HepG2 (cell line): ENCODE data around the gene C19orf73. TPM values are rescaled to one million over a fixed set of nuclear protein-coding genes. Genes with fewer than 3 reads are reported as not detected.
A peak's percentile ranks its signal among the peaks of the same experiment; 100 is the strongest.

Experiments used
- ARID3A ChIP-seq: IDR thresholded peaks from 2 replicates; pipeline ENCODE4 v1.6.1; 2012; ENCODE audit warnings: low read depth, low read length, improper control_type of control experiment
- FOXO1 ChIP-seq: sonication (generic); formaldehyde crosslinking; IDR thresholded peaks from 2 replicates; pipeline ENCODE4 v1.4.0; 2020; ENCODE audit warnings: missing genetic modification reagents
- HIC2 ChIP-seq: sonication (generic); formaldehyde crosslinking; IDR thresholded peaks from 2 replicates; pipeline ENCODE4 v1.9.0; 2022; ENCODE audit warnings: low read depth, missing genetic modification reagents
- KLF13 ChIP-seq: sonication (generic); formaldehyde crosslinking; IDR thresholded peaks from 2 replicates; pipeline ENCODE4 v1.4.0; 2020; ENCODE audit warnings: mild to moderate bottlenecking, missing genetic modification reagents
- NFAT5 ChIP-seq: sonication (generic); formaldehyde crosslinking; IDR thresholded peaks from 2 replicates; pipeline ENCODE4 v1.4.0; 2020; ENCODE audit warnings: missing genetic modification reagents
- RARA ChIP-seq: IDR thresholded peaks from 2 replicates; pipeline ENCODE4 v1.6.1; 2016; ENCODE audit warnings: missing genetic modification reagents, missing compliant biosample characterization
- RXRA ChIP-seq: sonication (generic); formaldehyde crosslinking; IDR thresholded peaks from 2 replicates; pipeline ENCODE4 v1.5.1; 2020; ENCODE audit warnings: missing genetic modification reagents
- SATB2 ChIP-seq: sonication (generic); formaldehyde crosslinking; IDR thresholded peaks from 2 replicates; pipeline ENCODE4 v1.5.0; 2020; ENCODE audit warnings: missing genetic modification reagents
- SUZ12 ChIP-seq: fragments of 150-350 bp; IDR thresholded peaks from 2 replicates; pipeline ENCODE4 v1.6.1; 2014; ENCODE audit warnings: low read depth, low read length
- XBP1 ChIP-seq: sonication (generic); formaldehyde crosslinking; IDR thresholded peaks from 2 replicates; pipeline ENCODE4 v1.5.0; 2020; ENCODE audit warnings: missing genetic modification reagents
- XRCC5 ChIP-seq: fragments of 200-400 bp; formaldehyde crosslinking; optimal IDR thresholded peaks from 2 replicates; pipeline ENCODE3; 2017; ENCODE audit warnings: mild to moderate bottlenecking, low read length
- ZNF12 ChIP-seq: sonication (generic); formaldehyde crosslinking; IDR thresholded peaks from 2 replicates; pipeline ENCODE4 v1.5.0; 2020; ENCODE audit warnings: missing genetic modification reagents
- ZNF20 ChIP-seq: sonication (generic); formaldehyde crosslinking; IDR thresholded peaks from 2 replicates; pipeline ENCODE4 v1.4.0; 2020; ENCODE audit warnings: mild to moderate bottlenecking, moderate library complexity, missing genetic modification reagents
- ZNF251 ChIP-seq: sonication (generic); formaldehyde crosslinking; IDR thresholded peaks from 2 replicates; pipeline ENCODE4 v1.9.0; 2021; ENCODE audit warnings: mild to moderate bottlenecking, missing genetic modification reagents
- ZNF350 ChIP-seq: sonication (generic); formaldehyde crosslinking; IDR thresholded peaks from 2 replicates; pipeline ENCODE4 v1.4.0; 2020; ENCODE audit warnings: mild to moderate bottlenecking, low read depth, missing genetic modification reagents, borderline replicate concordance
- ZNF484 ChIP-seq: sonication (generic); formaldehyde crosslinking; IDR thresholded peaks from 2 replicates; pipeline ENCODE4 v1.5.1; 2020; ENCODE audit warnings: mild to moderate bottlenecking, low read depth, missing genetic modification reagents, borderline replicate concordance
- ZNF7 ChIP-seq: IDR thresholded peaks from 2 replicates; pipeline ENCODE4 v1.6.1; 2016; ENCODE audit warnings: missing biosample characterization, missing genetic modification reagents
- polyA plus RNA-seq, 8 experiments: library from polyadenylated mRNA; depleted of rRNA in 3 of 8; stranded (reverse) in 7 of 8; unstranded in 1 of 8; fragments of >200 nt; fragmentation: Illumina TruSeq in 4 of 8; extraction: Trizol in 4 of 8; gene quantifications; 2 replicates each; pipeline versions ENCODE4 v1.2.1 to v1.2.3, GENCODE V29; 2011 to 2016; ENCODE audit warnings: low read depth in 4 of 8, missing spikeins in 1 of 8, mixed read lengths in 1 of 8; ENCODE audit not compliant: insufficient read depth in 1 of 8
- total RNA-seq, 5 experiments: library from RNA; depleted of rRNA; stranded (reverse); fragments of >200 nt; fragmentation: Illumina TruSeq; extraction: Trizol; gene quantifications; 2 replicates each; pipeline ENCODE4 v1.2.3, GENCODE V29; 2016; ENCODE audit warnings: low read depth in 1 of 5
- TF ChIP-seq, protein P1 (sequence below): sonication (generic); formaldehyde crosslinking; IDR thresholded peaks from 2 replicates; pipeline ENCODE4 v1.5.0; 2020; ENCODE audit warnings: missing genetic modification reagents, mild to moderate bottlenecking, borderline replicate concordance
- TF ChIP-seq, protein P2 (sequence below): IDR thresholded peaks from 2 replicates; pipeline ENCODE4 v1.6.1; 2018; ENCODE audit warnings: missing genetic modification reagents, mild to moderate bottlenecking, missing compliant biosample characterization

C19orf73 gene
- total and polyA plus RNA-seq, 2 of the 13 experiments (the other 11 are each of a cell fraction or from before 2014, with no cell fraction given), result 1.4 to 1.5 TPM

GRCh38 chr19:49119411-49120324 is 725 bp upstream of the C19orf73 start, which contains the start of gene PPFIA3 (continued):
- TF ChIP-seq KLF13 (no peak), HIC2 (CRISPR knock-in tag) (no peak), ZNF484 (CRISPR knock-in tag) (no peak), ZNF12 (peak; percentile 70; the same call in 1 of the 2 replicates), ARID3A (no peak), ZNF7 (CRISPR knock-in tag) (no peak), NFAT5 (CRISPR knock-in tag) (no peak), ZNF350 (CRISPR knock-in tag) (no peak; the same call in 1 of the 2 replicates), RARA (peak; percentile 61), XRCC5 (peak; percentile 29), XBP1 (CRISPR knock-in tag) (no peak; the same call in 1 of the 2 replicates), RXRA (CRISPR knock-in tag) (0 out of 2 replicates have a peak, but pooled peaks have one; percentile 48), ZNF251 (CRISPR knock-in tag) (no peak), SATB2 (CRISPR knock-in tag) (no peak), ZNF20 (no peak), SUZ12 (no peak), FOXO1 (CRISPR knock-in tag) (peak; percentile 57; the same call in 1 of the 2 replicates)
- TF ChIP-seq, protein P1, sequence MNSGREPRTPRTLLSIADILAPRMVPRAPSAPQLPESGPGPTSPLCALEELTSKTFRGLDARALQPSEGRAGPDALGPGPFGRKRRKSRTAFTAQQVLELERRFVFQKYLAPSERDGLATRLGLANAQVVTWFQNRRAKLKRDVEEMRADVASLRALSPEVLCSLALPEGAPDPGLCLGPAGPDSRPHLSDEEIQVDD (CRISPR knock-in tag), result peak; percentile 89; the same call in 1 of the 2 replicates
- TF ChIP-seq, protein P2, sequence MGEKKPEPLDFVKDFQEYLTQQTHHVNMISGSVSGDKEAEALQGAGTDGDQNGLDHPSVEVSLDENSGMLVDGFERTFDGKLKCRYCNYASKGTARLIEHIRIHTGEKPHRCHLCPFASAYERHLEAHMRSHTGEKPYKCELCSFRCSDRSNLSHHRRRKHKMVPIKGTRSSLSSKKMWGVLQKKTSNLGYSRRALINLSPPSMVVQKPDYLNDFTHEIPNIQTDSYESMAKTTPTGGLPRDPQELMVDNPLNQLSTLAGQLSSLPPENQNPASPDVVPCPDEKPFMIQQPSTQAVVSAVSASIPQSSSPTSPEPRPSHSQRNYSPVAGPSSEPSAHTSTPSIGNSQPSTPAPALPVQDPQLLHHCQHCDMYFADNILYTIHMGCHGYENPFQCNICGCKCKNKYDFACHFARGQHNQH (CRISPR knock-in tag), result peak; percentile 63
